Activated CD4-positive, alpha-beta T cell treated with anti-CD3 and anti-CD28 coated beads, Interleukin-2, amount 50 U/mL, for 48 hours (primary cell): Measurements from ENCODE around the gene HOXC11.

Experiments
- DNase-seq, 2 experiments: peaks; one replicate each; pipeline ENCODE4 v3.0.0-alpha.2; 2020

Gene HOXC11

GRCh38 chr12:53959314-53959713 lies 13.6 kb upstream of the HOXC11 start:
- no peak for DNase-seq

GRCh38 chr12:53960187-53961024 lies 12.5 kb upstream of the HOXC11 start:
- no peak for DNase-seq

- DNase-seq = no peak
Observed at GRCh38 chr12:53961025-53961761, 11.7 kb upstream of the HOXC11 start.

- no peak for DNase-seq
Observed at GRCh38 chr12:53963005-53963404, 9.9 kb upstream of the HOXC11 start.

- DNase-seq = no peak
Observed at GRCh38 chr12:53963434-53964314, 9.3 kb upstream of the HOXC11 start.

- no peak for DNase-seq
Observed at GRCh38 chr12:53964315-53964713, 8.6 kb upstream of the HOXC11 start.

GRCh38 chr12:53965281-53966084 lies 7.4 kb upstream of the HOXC11 start:
- DNase-seq = no peak

GRCh38 chr12:53966085-53966384 lies 6.9 kb upstream of the HOXC11 start:
- no peak for DNase-seq

- DNase-seq = no peak
Observed at GRCh38 chr12:53966385-53967133, 6.4 kb upstream of the HOXC11 start.

- no peak for DNase-seq
Observed at GRCh38 chr12:53967421-53967925, 5.5 kb upstream of the HOXC11 start.

- DNase-seq = no peak
Observed at GRCh38 chr12:53968214-53969127, 4.5 kb upstream of the HOXC11 start.

- no peak for DNase-seq
Observed at GRCh38 chr12:53969588-53970259, 3.2 kb upstream of the HOXC11 start.

GRCh38 chr12:53970451-53970850 lies 2.5 kb upstream of the HOXC11 start:
- no peak for DNase-seq

GRCh38 chr12:53971129-53971528 lies 1.8 kb upstream of the HOXC11 start:
- no peak for DNase-seq

GRCh38 chr12:53971686-53972085 lies 1.2 kb upstream of the HOXC11 start:
- no peak for DNase-seq

GRCh38 chr12:53972152-53972702 lies 699 bp upstream of the HOXC11 start:
- DNase-seq = no peak

- no peak for DNase-seq
Observed at GRCh38 chr12:53973236-53974042, 513 bp downstream of the HOXC11 start.
